ENCODE measurements around the gene ZDHHC8. TPM values are rescaled to one million over a fixed set of nuclear protein-coding genes. Genes with fewer than 3 reads are reported as not detected.

Gene ZDHHC8
- total and polyA plus RNA-seq, 7 experiments from 2014 or later, result 0.95 to 88.5 (median 65.9) TPM

- ChIA-PET CTCF (interaction anchor here (0.9 to 1.1 kb wide), 2 partner anchors 14 to 30 kb away, joined by 3 read pairs; no protein-coding TSS in a partner anchor), POLR2A (interaction anchor here (0.8 to 2.7 kb wide), 7 partner anchors 9 to 127 kb away, joined by 3 to 10 read pairs (median 4); partner anchors contain the start of genes TANGO2 and ZDHHC8)
- peaks cover 0 to 2% (median 0%) of the 10 kb centered on the region in 5 donors for H3K27me3 Mint-ChIP-seq
- Histone ChIP-seq H3K27ac (ENCODE audit: low read depth, low read length) (peak within 1 kb of the TSS; percentile 96), H3K27me3 (ENCODE audit: control insufficient read depth in 2 of 2, insufficient read depth in 2 of 2, low read length in 2 of 2) (no peaks in the 10 kb centered on the region), H3K9me3 (ENCODE audit: control insufficient read depth in 2 of 3, low read length in 3 of 3) (no peaks in the 10 kb centered on the region), H3K36me3 (ENCODE audit: control insufficient read depth in 2 of 3, insufficient read depth in 3 of 3, low read length in 3 of 3) (peaks cover 12 to 67% (median 13%) of the 10 kb centered on the region in 3 experiments), H3K4me1 (ENCODE audit: control insufficient read depth in 2 of 2, insufficient read depth in 2 of 2, low read length in 2 of 2) (peaks cover 23 to 28% of the 10 kb centered on the region in 2 donors), H3K4me3 (ENCODE audit: low read length) (peak within 1 kb of the TSS; percentile 96)
- intact Hi-C loops (cut with micrococcal nuclease), result loop anchor here (2.0 to 10.0 kb wide), 8 partner anchors 15 to 971 kb away; partner anchors contain the start of genes CRKL (in 1 of the 2), ESS2 (in 1 of the 2), MED15 (in 1 of the 2) and PI4KA (in 1 of the 2)
- H3K27ac Mint-ChIP-seq, result peak within 1 kb of the TSS; percentile 80 to 97 (median 95)
- peaks cover 0 to 21% (median 0%) of the 10 kb centered on the region in 5 donors for H3K36me3 Mint-ChIP-seq
- H3K9me3 Mint-ChIP-seq, result no peaks in the 10 kb centered on the region
- DNase-seq (no peak), ATAC-seq (no peak)
- H3K4me3 Mint-ChIP-seq, result peak within 1 kb of the TSS; percentile 72 to 98 (median 90)
- peaks cover 25 to 46% (median 37%) of the 10 kb centered on the region in 7 donors for H3K4me1 Mint-ChIP-seq
Measured at GRCh38 chr22:20115691-20116375, 15.8 kb upstream of the ZDHHC8 start, which contains the start of gene RANBP1. Gene RANBP1 (plus strand): TSS chr22:20116104. CDS start chr22:20116185, 81 bp downstream.

- H3K4me1 Mint-ChIP-seq, result peaks cover 21 to 44% (median 39%) of the 10 kb centered on the region in 7 donors
- H3K36me3 ChIP-seq (ENCODE audit: control insufficient read depth in 2 of 3, insufficient read depth in 3 of 3, low read length in 3 of 3), result peaks cover 12 to 68% (median 13%) of the 10 kb centered on the region in 3 experiments
- H3K4me1 ChIP-seq (ENCODE audit: control insufficient read depth in 2 of 2, insufficient read depth in 2 of 2, low read length in 2 of 2), result peaks cover 23 to 28% of the 10 kb centered on the region in 2 donors
Measured at GRCh38 chr22:20116376-20116950, 15.1 kb upstream of the ZDHHC8 start.

DNA sequence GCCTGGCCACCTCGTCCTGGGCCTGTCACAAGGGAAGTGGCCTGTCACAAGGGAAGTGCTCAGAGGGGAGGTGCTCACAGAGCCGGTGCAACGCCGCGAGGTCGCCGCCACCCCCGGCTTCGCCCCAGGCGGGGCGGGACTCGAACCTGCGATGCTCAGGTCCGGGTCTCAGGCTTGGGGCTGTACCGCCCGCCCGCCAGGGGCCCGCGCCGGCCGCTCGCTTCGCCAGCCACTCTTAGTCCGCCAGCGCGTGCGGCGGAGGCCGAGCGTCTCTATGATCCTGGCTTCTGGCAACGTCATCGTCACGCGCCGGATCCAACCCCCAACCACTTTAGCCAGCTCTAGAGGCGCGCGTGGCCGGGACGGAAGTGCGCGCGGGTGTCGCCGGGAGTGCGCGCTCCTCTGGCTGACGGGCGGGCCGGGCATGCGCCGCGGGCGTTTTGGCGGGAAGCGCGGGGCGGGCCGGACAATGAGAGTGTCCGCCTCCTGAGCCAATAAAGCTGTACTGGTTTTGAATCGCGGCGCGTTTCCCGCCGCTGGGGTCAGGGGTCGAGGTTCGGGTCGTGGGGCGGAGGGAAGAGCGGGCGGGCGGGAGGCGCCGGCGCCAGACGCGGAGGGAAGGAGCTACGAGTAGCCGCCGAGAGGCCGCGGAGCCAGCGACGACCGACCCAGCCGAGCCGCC lies 14.5 kb upstream of the ZDHHC8 start, which contains the start of gene TRMT2A:
TRMT2A (minus strand) TSS at position 276 of the 682 bp plus-strand sequence. CDS start 320 bp downstream, outside the sequence.
- H3K27ac Mint-ChIP-seq, result peak within 1 kb of the TSS; percentile 80 to 97 (median 95)
- ChIA-PET POLR2A (interaction anchor here (0.6 to 4.2 kb wide), 8 partner anchors 10 to 638 kb away, joined by 3 to 29 read pairs (median 5); partner anchors contain the start of genes CDC45, COMT, TANGO2 and TXNRD2), CTCF (interaction anchor here (1.1 kb wide), 1 partner anchor 13 kb away, joined by 3 read pairs; no protein-coding TSS in a partner anchor)
- H3K9me3 ChIP-seq (ENCODE audit: control insufficient read depth in 2 of 3, low read length in 3 of 3), result no peaks in the 10 kb centered on the region
- H3K27ac ChIP-seq (ENCODE audit: low read depth, low read length), result peak within 1 kb of the TSS; percentile 96
- intact Hi-C loops (cut with micrococcal nuclease), result loop anchor here (1.0 to 10.0 kb wide), 18 partner anchors 14 to 972 kb away; partner anchors contain the start of genes DGCR8 (in 2 of the 2), MED15 (in 2 of the 2), ZDHHC8 (in 2 of the 2) and ARVCF (in 1 of the 2)
- H3K36me3 Mint-ChIP-seq, result peaks cover 0 to 19% (median 0%) of the 10 kb centered on the region in 5 donors
- H3K27me3 ChIP-seq (ENCODE audit: control insufficient read depth in 2 of 2, insufficient read depth in 2 of 2, low read length in 2 of 2), result no peaks in the 10 kb centered on the region
- peaks cover 12 to 68% (median 17%) of the 10 kb centered on the region in 3 experiments for H3K36me3 ChIP-seq (ENCODE audit: control insufficient read depth in 2 of 3, insufficient read depth in 3 of 3, low read length in 3 of 3)
- ATAC-seq (peak; percentile 93), DNase-seq (peak; percentile 93 to 98 (median 97))
- H3K4me1 ChIP-seq (ENCODE audit: control insufficient read depth in 2 of 2, insufficient read depth in 2 of 2, low read length in 2 of 2), result peaks cover 23 to 24% of the 10 kb centered on the region in 2 donors
- H3K27me3 Mint-ChIP-seq, result peaks cover 0 to 2% (median 0%) of the 10 kb centered on the region in 5 donors
- H3K4me3 Mint-ChIP-seq, result peak within 1 kb of the TSS; percentile 72 to 98 (median 90)
- H3K4me1 Mint-ChIP-seq, result peaks cover 20 to 48% (median 39%) of the 10 kb centered on the region in 7 donors
- H3K4me3 ChIP-seq (ENCODE audit: low read length), result peak within 1 kb of the TSS; percentile 96
- H3K9me3 Mint-ChIP-seq, result no peaks in the 10 kb centered on the region

More at GRCh38 chr22:20116376-20116950, 15.1 kb upstream of the ZDHHC8 start:
- H3K27me3 Mint-ChIP-seq, result peaks cover 0 to 2% (median 0%) of the 10 kb centered on the region in 5 donors
- no peak for DNase-seq
- intact Hi-C loops (cut with micrococcal nuclease), result loop anchor here (2.0 to 10.0 kb wide), 8 partner anchors 16 to 972 kb away; partner anchors contain the start of genes CRKL (in 1 of the 2), ESS2 (in 1 of the 2), MED15 (in 1 of the 2) and PI4KA (in 1 of the 2)
- H3K27ac Mint-ChIP-seq, result peak overlapping the region; percentile 80 to 97 (median 95)
- Histone ChIP-seq H3K4me3 (ENCODE audit: low read length) (peak overlapping the region; percentile 96), H3K9me3 (ENCODE audit: control insufficient read depth in 2 of 3, low read length in 3 of 3) (no peaks in the 10 kb centered on the region), H3K27ac (ENCODE audit: low read depth, low read length) (peak overlapping the region; percentile 96), H3K27me3 (ENCODE audit: control insufficient read depth in 2 of 2, insufficient read depth in 2 of 2, low read length in 2 of 2) (no peaks in the 10 kb centered on the region)
- H3K9me3 Mint-ChIP-seq, result no peaks in the 10 kb centered on the region
- no peak for ATAC-seq
- peaks cover 0 to 21% (median 0%) of the 10 kb centered on the region in 5 donors for H3K36me3 Mint-ChIP-seq
- POLR2A ChIA-PET, result interaction anchor here (0.6 to 4.2 kb wide), 10 partner anchors 10 to 174 kb away, joined by 3 to 29 read pairs (median 4); partner anchors contain the start of genes COMT, TANGO2, TXNRD2 and ZDHHC8
- peak overlapping the region; percentile 72 to 98 (median 90) for H3K4me3 Mint-ChIP-seq
- CTCF ChIA-PET, result interaction anchor here (1.1 kb wide), 1 partner anchor 13 kb away, joined by 3 read pairs; no protein-coding TSS in a partner anchor

GRCh38 chr22:20117633-20118299 lies 13.8 kb upstream of the ZDHHC8 start:
- intact Hi-C loops (cut with micrococcal nuclease), result loop anchor here (1.0 to 10.0 kb wide), 18 partner anchors 14 to 973 kb away; partner anchors contain the start of genes DGCR8 (in 2 of the 2), MED15 (in 2 of the 2), ZDHHC8 (in 2 of the 2) and ARVCF (in 1 of the 2)
- Mint-ChIP-seq H3K4me3 (peak overlapping the region; percentile 72 to 92 (median 88)), H3K9me3 (no peaks in the 10 kb centered on the region), H3K27ac (peak overlapping the region; percentile 80 to 95 (median 85)), H3K4me1 (peaks cover 20 to 49% (median 38%) of the 10 kb centered on the region in 7 donors), H3K27me3 (peaks cover 0 to 2% (median 0%) of the 10 kb centered on the region in 5 donors), H3K36me3 (peaks cover 0 to 23% (median 0%) of the 10 kb centered on the region in 5 donors)
- H3K27me3 ChIP-seq (ENCODE audit: control insufficient read depth in 2 of 2, insufficient read depth in 2 of 2, low read length in 2 of 2), result no peaks in the 10 kb centered on the region
- ATAC-seq (peak; percentile 15), DNase-seq (peak in 7 of 9 donors; percentile 42 to 83 (median 50))
- H3K9me3 ChIP-seq (ENCODE audit: control insufficient read depth in 2 of 3, low read length in 3 of 3), result no peaks in the 10 kb centered on the region
- ChIA-PET POLR2A (interaction anchor here (0.7 to 4.2 kb wide), 6 partner anchors 11 to 638 kb away, joined by 3 to 29 read pairs (median 6); partner anchors contain the start of genes CDC45, COMT, TANGO2 and TXNRD2), CTCF (no interaction called here)
- H3K27ac ChIP-seq (ENCODE audit: low read depth, low read length), result peak overlapping the region; percentile 96
- H3K4me3 ChIP-seq (ENCODE audit: low read length), result peak overlapping the region; percentile 41
- H3K36me3 ChIP-seq (ENCODE audit: control insufficient read depth in 2 of 3, insufficient read depth in 3 of 3, low read length in 3 of 3), result peaks cover 12 to 68% (median 17%) of the 10 kb centered on the region in 3 experiments
- H3K4me1 ChIP-seq (ENCODE audit: control insufficient read depth in 2 of 2, insufficient read depth in 2 of 2, low read length in 2 of 2), result peaks cover 23% of the 10 kb centered on the region in 2 donors

GRCh38 chr22:20118300-20119020 lies 13.1 kb upstream of the ZDHHC8 start:
- Mint-ChIP-seq H3K4me1 (peaks cover 21 to 49% (median 38%) of the 10 kb centered on the region in 7 donors), H3K36me3 (peaks cover 0 to 23% (median 0%) of the 10 kb centered on the region in 5 donors), H3K27me3 (peaks cover 0 to 2% (median 0%) of the 10 kb centered on the region in 5 donors), H3K27ac (peak overlapping the region in 8 of 9 donors; percentile 41 to 91 (median 84)), H3K9me3 (no peaks in the 10 kb centered on the region), H3K4me3 (peak overlapping the region; percentile 72 to 92 (median 86))
- intact Hi-C loops (cut with micrococcal nuclease), result loop anchor here (5.0 to 10.0 kb wide), 3 partner anchors 89 to 974 kb away; partner anchors contain the start of gene ESS2 (in 1 of the 2)
- H3K27ac ChIP-seq (ENCODE audit: low read depth, low read length), result peak overlapping the region; percentile 96
- no peaks in the 10 kb centered on the region for H3K27me3 ChIP-seq (ENCODE audit: control insufficient read depth in 2 of 2, insufficient read depth in 2 of 2, low read length in 2 of 2)
- POLR2A ChIA-PET, result interaction anchor here (1.8 to 4.2 kb wide), 3 partner anchors 12 to 97 kb away, joined by 7 to 29 read pairs (median 10); partner anchors contain the start of genes TANGO2 and ZDHHC8
- CTCF ChIA-PET, result interaction anchor here (0.6 kb wide), 1 partner anchor 377 kb away, joined by 3 read pairs; no protein-coding TSS in a partner anchor
- peak overlapping the region; percentile 41 for H3K4me3 ChIP-seq (ENCODE audit: low read length)
- DNase-seq (no peak), ATAC-seq (no peak)
- H3K4me1 ChIP-seq (ENCODE audit: control insufficient read depth in 2 of 2, insufficient read depth in 2 of 2, low read length in 2 of 2), result peaks cover 23% of the 10 kb centered on the region in 2 donors
- no peaks in the 10 kb centered on the region for H3K9me3 ChIP-seq (ENCODE audit: control insufficient read depth in 2 of 3, low read length in 3 of 3)
- H3K36me3 ChIP-seq (ENCODE audit: control insufficient read depth in 2 of 3, insufficient read depth in 3 of 3, low read length in 3 of 3), result peaks cover 12 to 68% (median 17%) of the 10 kb centered on the region in 3 experiments
